Heart right ventricle (tissue), 16 donors: Measurements from ENCODE around the gene ANKEF1. TPM values are rescaled to one million over a fixed set of nuclear protein-coding genes. Genes with fewer than 3 reads are reported as not detected.

Experiments
- ATAC-seq, 8 donors: fragments of 200-7000 bp; cut with Tn5 transposase; one replicate each; pipeline ENCODE4 v1.9.1; 2020; ENCODE audit warnings: mild to moderate bottlenecking in 8 of 8, moderate library complexity in 8 of 8, moderate number of reproducible peaks in 1 of 8
- DNase-seq, 2 donors: peaks; one replicate each; pipeline ENCODE4 v3.0.0-alpha.2; 2020
- H3K27ac ChIP-seq, 10 donors: fragments of 200-600 bp; sonication (generic) in 2 of 10; one replicate each; pipeline versions ENCODE4 v1.5.0 to v1.8.0; 2020 to 2022; ENCODE audit warnings: mild to moderate bottlenecking in 3 of 10
- H3K27me3 ChIP-seq, 7 donors: fragments of 200-600 bp; one replicate each; pipeline ENCODE4 v1.8.0; 2021 to 2022; ENCODE audit warnings: mild to moderate bottlenecking in 2 of 7
- H3K36me3 ChIP-seq, 9 donors: fragments of 200-600 bp; sonication (generic) in 1 of 9; one replicate each; pipeline versions ENCODE4 v1.5.0 to v1.8.0; 2020 to 2022; ENCODE audit warnings: mild to moderate bottlenecking in 2 of 9
- H3K4me1 ChIP-seq, 9 donors: fragments of 200-600 bp; sonication (generic) in 1 of 9; one replicate each; pipeline versions ENCODE4 v1.5.0 to v1.8.0; 2020 to 2022; ENCODE audit warnings: mild to moderate bottlenecking in 4 of 9
- H3K4me3 ChIP-seq, 10 donors: fragments of 200-600 bp; sonication (generic) in 2 of 10; one replicate each; pipeline versions ENCODE4 v1.5.0 to v1.8.0; 2020 to 2022; ENCODE audit warnings: mild to moderate bottlenecking in 7 of 10, moderate library complexity in 2 of 10
- H3K9me3 ChIP-seq, 11 donors: fragments of 200-600 bp in 10 of 11; sonication (generic) in 2 of 11; one replicate each; pipeline versions ENCODE4 v1.5.0 to v1.8.0; 2013 to 2022; ENCODE audit warnings: mild to moderate bottlenecking in 2 of 11, control low read depth in 1 of 11, moderate library complexity in 1 of 11
- WGBS, 2 donors: extraction: QIAGEN DNeasy Blood & Tissue Kit; methylation state at CpG; one replicate each; pipeline ENCODE4 v1.1.7; 2013; ENCODE audit warnings: inconsistent platforms in 1 of 2; 5-methylcytosine and 5-hydroxymethylcytosine counted together
- intact Hi-C, 10 donors: fragments of 100-400 bp; cut with DNase I; formaldehyde crosslinking; loops; one replicate each; pipeline versions ENCODE4 v1.11.1 to v1.14.2; 2022
- polyA plus RNA-seq, 2 donors: library from polyadenylated mRNA; stranded (reverse); fragments of 200-250 nt; gene quantifications; one replicate each; pipeline ENCODE4 v1.2.3, GENCODE V29; 2013
- total RNA-seq, 10 donors: library from RNA; stranded (reverse); fragmentation: NEBNext Ultra II Directional in 3 of 10; extraction: Animal tissue kit (Norgen Biotek cat#: 25700) in 3 of 10; gene quantifications; one replicate each; pipeline versions ENCODE4 v1.2.1 to v1.2.4, GENCODE V29; 2021 to 2023
- TF ChIP-seq, protein P1 (sequence below), 9 donors: fragments of 200-600 bp; sonication (generic) in 2 of 9; IDR thresholded peaks; one replicate each; pipeline versions ENCODE4 v1.5.0 to v1.8.0; 2021 to 2022; ENCODE audit warnings: antibody characterized with exemption in 9 of 9, mild to moderate bottlenecking in 5 of 9, moderate library complexity in 1 of 9
- donor health status: Arrhythmogenic right ventricular cardiomyopathy.
- donor health status: ischemic (EF 13 %, LVEDD 7.1; RV severe dilation, severe dysfunction).
- donor health status: healthy with polysubstance abuse.
- donor health status: DM: no; HTN: yes; CAD: no.
- donor health status: DM: no; HTN: no; CAD: no.
- donor health status: ischemic (EF 25% LVEDD 6.9; RV normal size, moderate dysfunction).
- donor health status: ischemic (EF 25% LVEDD 5.7; RV mildly dilated, moderate dysfunction).
- donor health status: healthy.
- donor health status: DM: yes; HTN: yes; CAD: no.
- donor health status: Ischemic cardiomyopathy.
- donor health status: ischemic (EF 35%, LVEDD 5.7; RV mildly dilated, moderate dysfunction).
- donor health status: nonischemic (EF 11% LVEDD 7.7; RV severe dilation, severe dysfunction).
- donor health status: DM: yes; HTN: yes; CAD: no.
- donor health status: PGD.
- donor health status: ischemic (EF 29% LVEDD 5.4; RV normal size, mild dysfunction).
- donor health status: nonischemic (EF 23%, LVEDD 6.1; RV moderate dilation, normal function).

ANKEF1 gene
- total and polyA plus RNA-seq, 12 donors = 0.37 to 2.1 (median 1.6) TPM

DNA sequence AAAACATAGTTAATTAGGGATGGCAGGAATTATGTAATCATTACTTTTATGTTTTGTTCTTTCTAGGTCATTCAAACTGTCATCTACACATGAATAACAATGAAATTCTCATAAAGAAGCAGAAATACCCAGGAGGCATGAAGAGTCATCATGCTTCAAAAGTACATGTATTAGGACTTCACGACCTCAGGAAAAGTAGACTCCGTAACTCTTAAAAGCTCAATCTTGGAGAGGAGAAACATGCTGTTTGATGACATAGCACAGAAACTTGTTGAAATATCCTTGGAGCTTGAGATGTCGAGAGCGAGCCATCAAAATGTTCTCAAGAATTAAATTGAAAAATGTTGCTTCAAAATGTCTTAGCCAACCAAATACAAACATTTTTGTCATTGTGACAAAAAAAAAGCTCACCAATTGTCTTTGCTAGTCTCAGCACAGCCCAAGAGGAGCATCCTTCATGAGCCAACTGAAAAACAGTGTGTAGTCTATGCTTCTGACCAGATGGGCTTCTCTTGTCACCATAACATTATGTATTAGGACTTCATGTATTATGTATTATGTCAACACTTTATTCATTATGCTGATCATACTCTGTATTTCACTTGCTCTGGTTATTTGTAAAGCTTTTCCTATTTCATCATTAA, 28.2 kb upstream of the ANKEF1 start:
- Histone ChIP-seq H3K4me3 (no peak overlapping the region), H3K4me1 (no peaks in the 10 kb centered on the region), H3K9me3 (no peaks in the 10 kb centered on the region), H3K27me3 (no peaks in the 10 kb centered on the region), H3K36me3 (no peaks in the 10 kb centered on the region), H3K27ac (no peak overlapping the region)
- 73 to 74% methylated on average over 4 of the region's 4 CpGs for WGBS, 2 donors
- ATAC-seq (peak in 1 of 8 donors; percentile 39), DNase-seq (no peak)
- intact Hi-C loops = no loop called here
- TF ChIP-seq, protein P1, sequence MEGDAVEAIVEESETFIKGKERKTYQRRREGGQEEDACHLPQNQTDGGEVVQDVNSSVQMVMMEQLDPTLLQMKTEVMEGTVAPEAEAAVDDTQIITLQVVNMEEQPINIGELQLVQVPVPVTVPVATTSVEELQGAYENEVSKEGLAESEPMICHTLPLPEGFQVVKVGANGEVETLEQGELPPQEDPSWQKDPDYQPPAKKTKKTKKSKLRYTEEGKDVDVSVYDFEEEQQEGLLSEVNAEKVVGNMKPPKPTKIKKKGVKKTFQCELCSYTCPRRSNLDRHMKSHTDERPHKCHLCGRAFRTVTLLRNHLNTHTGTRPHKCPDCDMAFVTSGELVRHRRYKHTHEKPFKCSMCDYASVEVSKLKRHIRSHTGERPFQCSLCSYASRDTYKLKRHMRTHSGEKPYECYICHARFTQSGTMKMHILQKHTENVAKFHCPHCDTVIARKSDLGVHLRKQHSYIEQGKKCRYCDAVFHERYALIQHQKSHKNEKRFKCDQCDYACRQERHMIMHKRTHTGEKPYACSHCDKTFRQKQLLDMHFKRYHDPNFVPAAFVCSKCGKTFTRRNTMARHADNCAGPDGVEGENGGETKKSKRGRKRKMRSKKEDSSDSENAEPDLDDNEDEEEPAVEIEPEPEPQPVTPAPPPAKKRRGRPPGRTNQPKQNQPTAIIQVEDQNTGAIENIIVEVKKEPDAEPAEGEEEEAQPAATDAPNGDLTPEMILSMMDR (IDR thresholded peaks at IDR 0.05) = no peak

DNA sequence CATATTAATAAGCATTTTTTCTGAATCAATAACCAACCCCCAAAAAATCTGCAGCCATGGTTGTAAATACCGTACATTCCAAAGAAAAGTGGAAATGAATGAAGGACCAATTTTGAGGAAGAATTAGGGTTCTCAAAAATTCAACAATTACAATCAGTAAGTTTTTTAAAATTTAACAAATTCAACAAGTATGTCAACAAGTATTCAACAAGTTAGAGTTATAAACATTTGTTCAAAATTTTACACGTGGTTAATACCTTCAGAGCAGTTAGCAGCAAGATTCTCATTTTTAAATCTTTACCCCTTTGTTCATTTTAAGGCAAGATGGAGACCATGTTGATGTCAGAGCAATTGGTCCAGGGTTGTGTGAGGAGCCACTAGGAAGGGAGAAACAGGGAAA, 27.6 kb upstream of the ANKEF1 start:
- Histone ChIP-seq H3K36me3 (no peaks in the 10 kb centered on the region), H3K4me3 (no peak overlapping the region), H3K27me3 (no peaks in the 10 kb centered on the region), H3K9me3 (no peaks in the 10 kb centered on the region), H3K4me1 (no peaks in the 10 kb centered on the region), H3K27ac (no peak overlapping the region)
- 58 to 60% methylated on average over 2 of the region's 2 CpGs for WGBS, 2 donors
- TF ChIP-seq, protein P1 (IDR thresholded peaks at IDR 0.05) = no peak
- no peak for DNase-seq
- ATAC-seq = no peak
- intact Hi-C loops = no loop called here

DNA sequence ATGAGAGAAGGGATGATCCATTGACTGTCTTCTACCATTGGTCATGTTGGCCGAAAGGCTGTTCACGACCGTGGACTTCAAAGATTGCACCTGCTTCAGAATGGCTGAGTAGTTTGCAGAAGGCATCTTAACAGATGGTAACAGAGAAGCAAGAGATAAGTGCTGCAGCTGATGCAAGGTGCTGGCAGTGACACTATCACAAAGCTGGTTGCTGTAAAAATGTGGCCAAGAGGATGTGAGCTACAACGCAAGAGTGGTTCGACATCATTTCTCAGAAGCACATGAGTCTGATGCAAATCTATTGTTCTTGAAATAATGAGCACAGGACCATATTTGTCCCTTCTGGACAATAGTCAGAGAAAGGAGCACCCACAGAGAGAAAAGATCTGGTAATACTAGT, 27.0 kb upstream of the ANKEF1 start:
- H3K4me1 ChIP-seq = no peaks in the 10 kb centered on the region
- no peaks in the 10 kb centered on the region for H3K9me3 ChIP-seq
- H3K27me3 ChIP-seq = no peaks in the 10 kb centered on the region
- H3K36me3 ChIP-seq = no peaks in the 10 kb centered on the region
- ATAC-seq (no peak), DNase-seq (no peak)
- intact Hi-C loops = no loop called here
- WGBS, 2 donors = 79 to 82% methylated on average over 5 of the region's 5 CpGs
- H3K4me3 ChIP-seq = no peak overlapping the region
- TF ChIP-seq, protein P1 (IDR thresholded peaks at IDR 0.05) = no peak
- no peak overlapping the region for H3K27ac ChIP-seq

DNA sequence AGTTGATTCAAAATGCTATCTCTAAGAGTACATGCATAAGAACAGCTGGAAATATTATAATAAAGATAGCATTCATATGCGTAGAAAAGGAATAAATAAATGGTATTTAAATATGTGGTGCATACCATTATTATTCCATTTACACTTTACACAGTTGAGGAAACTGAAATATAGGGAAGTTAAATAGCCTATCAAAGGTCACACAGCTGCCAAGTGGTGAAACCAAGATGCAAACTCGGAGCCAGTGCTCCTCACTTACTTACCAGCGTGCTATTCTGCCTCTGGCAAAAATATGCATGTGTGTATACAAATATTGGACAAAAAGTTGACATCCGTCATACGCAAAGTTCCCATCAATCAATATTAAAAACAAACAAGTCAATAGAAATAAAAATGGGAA, 22.3 kb upstream of the ANKEF1 start:
- Histone ChIP-seq H3K27me3 (no peaks in the 10 kb centered on the region), H3K27ac (no peak overlapping the region), H3K9me3 (no peaks in the 10 kb centered on the region), H3K4me1 (no peaks in the 10 kb centered on the region), H3K36me3 (no peaks in the 10 kb centered on the region), H3K4me3 (no peak overlapping the region)
- WGBS, 2 donors = 67 to 68% methylated on average over 5 of the region's 5 CpGs
- TF ChIP-seq, protein P1 (IDR thresholded peaks at IDR 0.05) = no peak
- intact Hi-C loops = loop anchor here in 1 of 10 donors (10.0 kb wide), 1 partner anchor 52 kb away; no protein-coding TSS in a partner anchor
- ATAC-seq (no peak), DNase-seq (no peak)
